Fibroblast of skin of right biceps (primary cell): ENCODE results near the gene ZNF444.
"Not testable (repeated sequence)": the region's sequence is repeated elsewhere in the genome, so short reads cannot be mapped to it uniquely, and the experiment has no call there.

ENCODE experiments used
- DNase-seq: peaks from one replicate; pipeline ENCODE4 v3.0.0-alpha.2; 2013

Gene ZNF444

DNA sequence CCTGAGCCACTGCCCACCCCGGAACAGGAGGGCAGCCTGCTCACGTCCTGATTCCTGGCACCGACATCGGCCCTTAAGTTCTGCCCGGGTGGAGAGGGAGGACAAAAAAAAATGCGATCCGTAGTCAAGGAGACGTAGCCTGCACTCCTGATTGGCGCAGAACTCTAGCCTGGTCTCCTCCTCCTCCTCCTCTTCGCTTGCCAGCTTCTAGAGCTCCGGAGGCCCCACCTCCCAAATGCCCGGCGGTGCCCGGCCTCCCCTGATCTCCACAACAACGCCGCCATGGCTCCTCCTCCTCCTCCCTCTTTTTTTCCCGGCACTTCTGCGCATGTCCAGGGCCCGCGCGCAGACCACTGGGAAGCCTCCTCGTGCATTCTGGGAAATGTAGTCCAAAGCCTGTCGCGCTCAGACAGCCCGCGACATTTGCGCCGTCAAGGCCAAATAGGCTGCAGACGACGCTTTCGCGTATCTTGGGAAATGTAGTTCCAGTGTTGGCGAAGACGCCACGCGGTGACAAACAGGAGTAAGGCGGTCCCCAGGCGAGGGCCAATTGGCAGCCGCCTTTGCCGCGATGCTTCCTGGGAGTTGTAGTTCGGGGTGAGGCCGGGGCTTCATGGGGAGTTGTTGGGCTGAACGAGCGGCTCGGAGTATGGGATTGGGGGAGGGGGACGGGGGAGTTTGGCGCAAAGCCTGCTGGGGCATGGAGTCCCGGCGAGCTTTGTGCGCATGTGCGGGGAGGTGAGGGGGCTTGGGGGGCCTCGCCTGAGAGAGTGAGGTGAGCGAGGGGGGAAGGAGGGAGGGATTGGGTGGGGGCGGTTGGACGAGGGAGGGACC lies at the start of gene ZNF444:
Gene ZNF444 (plus strand): TSS at position 705 of the 834 bp plus-strand sequence. CDS start 5,625 bp downstream, outside the sequence.
- DNase-seq, result peak; percentile 99

- DNase-seq, result no peak
Measured at GRCh38 chr19:56091751-56092546, 49.1 kb upstream of the ZNF444 start.

DNA sequence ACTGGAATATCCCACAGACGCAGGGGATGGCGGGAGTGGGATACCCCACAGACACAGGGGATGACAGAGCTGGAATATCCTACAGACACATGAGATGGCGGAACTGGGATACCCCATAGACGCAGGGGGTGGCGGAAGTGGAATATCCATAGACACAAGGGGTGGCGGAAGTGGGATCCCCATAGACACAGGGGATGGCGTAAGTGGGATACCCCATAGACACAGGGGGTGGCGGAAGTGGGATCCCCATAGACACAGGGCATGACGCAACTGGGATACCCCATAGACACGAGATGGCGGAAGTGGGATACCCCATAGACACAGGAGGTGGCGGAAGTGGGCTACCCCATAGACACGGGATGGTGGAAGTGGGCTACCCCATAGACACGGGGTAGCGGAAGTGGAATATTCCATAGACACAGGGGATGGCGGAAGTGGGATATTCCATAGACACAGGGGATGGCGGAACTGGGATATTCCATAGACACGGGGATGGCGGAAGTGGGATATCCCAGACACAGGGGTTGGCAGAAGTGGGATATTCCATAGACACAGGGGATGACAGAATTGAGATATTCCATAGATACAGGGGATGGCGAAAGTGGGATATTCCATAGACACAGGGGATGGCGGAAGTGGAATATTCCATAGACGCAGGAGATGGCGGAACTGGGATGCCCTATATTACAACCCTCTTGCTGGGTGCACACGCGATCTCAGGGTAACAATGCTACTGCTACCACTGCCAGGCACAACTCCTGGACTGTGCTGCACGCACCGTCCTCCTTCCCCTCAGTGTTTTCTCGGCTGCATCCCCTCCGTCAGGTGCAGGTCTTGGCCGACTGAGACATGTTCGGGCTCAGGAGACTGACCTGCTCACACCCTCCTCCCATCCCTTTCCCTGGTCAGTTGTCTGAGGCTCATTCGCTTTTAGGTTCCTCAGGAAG lies 48.1 kb upstream of the ZNF444 start:
- no peak for DNase-seq

- no peak for DNase-seq
Measured at GRCh38 chr19:56094449-56094848, 46.6 kb upstream of the ZNF444 start.

- no peak for DNase-seq
Measured at GRCh38 chr19:56096665-56097064, 44.4 kb upstream of the ZNF444 start.

- DNase-seq, result no peak
Measured at GRCh38 chr19:56097306-56097705, 43.8 kb upstream of the ZNF444 start.

DNA sequence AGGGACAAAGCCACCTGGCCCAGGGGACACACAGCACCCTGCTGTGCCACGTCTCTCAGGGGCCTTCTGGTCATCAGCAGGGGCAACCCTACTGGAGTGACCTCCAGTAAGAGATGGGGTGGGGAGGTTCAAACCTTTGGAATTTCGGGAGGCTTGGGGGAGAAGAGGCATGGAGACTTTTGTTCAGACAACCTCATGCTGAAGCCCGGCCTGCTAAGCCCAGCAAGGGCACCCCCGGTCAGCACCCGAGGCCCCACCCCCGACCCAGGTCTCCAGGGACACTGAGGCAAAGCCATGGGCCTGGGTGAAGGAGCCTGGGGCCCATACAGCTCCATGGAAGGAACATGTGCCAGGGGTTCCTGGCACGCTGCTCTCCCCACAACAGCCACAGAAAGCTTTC lies 43.3 kb upstream of the ZNF444 start:
- no peak for DNase-seq

DNA sequence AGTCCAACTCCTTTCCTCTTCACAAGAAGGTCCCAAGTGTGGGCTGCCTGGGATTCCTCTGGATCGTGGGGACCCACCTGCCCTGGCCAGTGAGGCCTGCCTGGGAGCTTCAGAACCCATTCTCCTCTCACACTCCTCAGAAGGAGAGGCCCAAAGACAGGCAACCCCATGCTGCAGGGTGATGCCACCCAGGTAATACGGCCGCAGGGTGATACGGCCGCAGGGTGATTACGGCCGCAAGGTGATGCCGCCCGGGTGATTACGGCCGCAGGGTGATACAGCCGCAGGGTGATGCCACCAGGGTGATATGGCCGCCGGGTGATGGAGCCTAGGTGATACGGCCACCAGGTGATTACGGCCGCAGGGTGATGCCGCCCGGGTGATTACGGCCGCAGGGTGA lies 42.9 kb upstream of the ZNF444 start:
- DNase-seq, result not testable (repeated sequence)

- no peak for DNase-seq
Measured at GRCh38 chr19:56098731-56099568, 42.1 kb upstream of the ZNF444 start.

GRCh38 chr19:56099638-56100539 lies 41.2 kb upstream of the ZNF444 start:
- DNase-seq, result no peak

DNA sequence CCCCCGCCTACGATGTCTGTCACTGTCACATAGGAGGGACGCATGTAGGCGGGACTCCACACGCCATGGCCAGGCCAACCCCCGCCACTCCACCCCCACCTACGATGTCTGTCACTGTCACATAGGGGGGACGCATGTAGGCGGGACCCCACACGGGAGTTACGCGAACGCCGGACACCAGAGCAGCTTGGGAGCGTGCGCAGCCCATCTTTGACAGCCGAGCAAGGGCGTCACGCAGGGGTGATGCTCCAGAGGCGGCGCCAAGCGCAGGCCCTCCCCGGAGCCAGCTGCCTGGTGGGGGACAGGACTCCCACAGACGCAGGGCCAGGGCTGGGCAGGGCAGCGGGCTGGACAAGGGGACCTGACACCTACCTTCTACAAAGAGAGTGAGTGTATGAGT lies 40.0 kb upstream of the ZNF444 start:
- DNase-seq, result no peak

DNA sequence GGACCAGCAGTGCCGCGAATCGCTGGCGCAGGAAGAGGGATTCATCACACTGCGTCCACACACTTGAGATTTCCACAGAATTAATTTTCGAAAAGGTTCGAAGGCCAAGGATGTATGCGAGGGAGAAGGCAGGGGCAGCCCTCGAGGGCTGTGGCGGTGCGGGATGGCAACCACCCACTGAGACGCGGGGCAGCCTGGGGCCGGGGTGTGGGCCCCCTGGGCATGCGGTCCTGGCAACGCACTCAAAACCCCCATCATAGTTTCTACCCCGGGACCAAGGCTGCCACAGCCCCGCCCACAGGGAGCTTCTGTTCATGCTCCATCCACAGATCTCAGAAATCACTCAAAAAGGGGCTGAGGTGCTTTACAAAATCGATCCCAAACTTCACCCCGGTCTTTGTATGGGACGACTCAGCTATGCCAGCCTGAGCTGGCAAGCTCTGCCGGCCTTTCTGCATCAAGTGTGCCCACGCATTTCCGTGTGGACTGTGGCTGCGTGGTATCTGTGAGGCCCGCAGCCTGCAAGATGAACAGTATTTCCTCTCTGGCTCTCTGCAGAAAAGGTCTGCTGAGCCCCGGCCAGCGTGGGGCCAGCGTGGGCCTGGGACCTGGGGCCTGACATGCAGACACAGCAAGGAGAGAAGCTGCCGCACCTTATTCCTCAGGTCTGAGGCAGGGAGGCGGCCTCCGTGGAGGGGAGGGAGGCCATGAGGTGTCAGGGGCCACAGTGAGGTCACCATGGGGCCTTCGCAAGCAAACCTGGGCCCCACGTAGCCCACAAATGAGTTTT lies 39.1 kb upstream of the ZNF444 start:
- no peak for DNase-seq

DNA sequence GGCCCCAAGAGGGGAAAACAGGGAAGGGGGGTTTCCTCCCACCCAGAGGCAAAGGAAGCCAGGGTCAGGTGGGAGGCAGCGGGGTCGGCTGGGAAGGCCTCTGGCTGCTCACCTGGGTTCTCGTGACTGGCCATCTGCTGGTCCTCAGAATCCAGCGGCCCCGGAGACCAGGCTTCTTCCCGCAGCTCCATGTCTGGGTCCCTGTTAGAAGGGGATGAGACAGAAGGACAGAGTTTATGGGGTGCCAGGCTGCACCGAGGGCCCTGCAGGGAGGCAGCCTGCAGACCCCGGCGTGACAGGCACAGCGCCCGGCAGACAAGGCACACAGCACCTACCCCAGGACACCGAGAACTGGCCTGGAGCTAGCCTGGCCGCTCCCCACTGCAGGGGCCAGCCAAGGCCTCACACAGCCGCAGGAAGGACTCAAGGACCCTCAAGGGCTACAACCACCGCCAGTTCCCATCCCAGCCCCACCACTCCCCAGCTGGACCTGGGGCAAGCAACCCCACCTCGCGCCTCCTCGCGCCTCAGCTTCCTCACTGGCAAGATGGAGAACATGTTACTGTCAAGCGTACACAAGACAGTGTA lies 38.0 kb upstream of the ZNF444 start:
- DNase-seq, result no peak

DNA sequence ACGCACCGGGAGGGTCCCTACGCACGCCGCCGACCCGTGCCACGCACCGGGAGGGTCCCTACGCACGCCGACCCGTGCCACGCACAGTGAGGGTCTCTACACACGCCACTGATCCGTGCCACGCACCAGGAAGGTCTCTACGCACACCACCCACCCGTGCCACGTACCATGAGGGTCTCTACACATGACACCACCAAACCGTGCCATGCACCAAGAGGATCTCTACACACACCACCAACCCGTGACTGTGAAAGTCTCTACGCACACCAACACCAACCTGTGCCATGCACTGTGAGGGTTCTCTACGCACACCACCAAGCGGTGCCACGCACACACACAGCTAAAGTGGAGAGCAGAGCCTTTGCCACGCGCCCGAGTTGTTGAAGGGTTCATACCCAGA lies 36.7 kb upstream of the ZNF444 start:
- DNase-seq, result no peak

- DNase-seq, result peak; percentile 19
Measured at GRCh38 chr19:56105090-56105701, 35.9 kb upstream of the ZNF444 start.

- not testable (repeated sequence) for DNase-seq
Measured at GRCh38 chr19:56105831-56106396, 35.2 kb upstream of the ZNF444 start.

DNA sequence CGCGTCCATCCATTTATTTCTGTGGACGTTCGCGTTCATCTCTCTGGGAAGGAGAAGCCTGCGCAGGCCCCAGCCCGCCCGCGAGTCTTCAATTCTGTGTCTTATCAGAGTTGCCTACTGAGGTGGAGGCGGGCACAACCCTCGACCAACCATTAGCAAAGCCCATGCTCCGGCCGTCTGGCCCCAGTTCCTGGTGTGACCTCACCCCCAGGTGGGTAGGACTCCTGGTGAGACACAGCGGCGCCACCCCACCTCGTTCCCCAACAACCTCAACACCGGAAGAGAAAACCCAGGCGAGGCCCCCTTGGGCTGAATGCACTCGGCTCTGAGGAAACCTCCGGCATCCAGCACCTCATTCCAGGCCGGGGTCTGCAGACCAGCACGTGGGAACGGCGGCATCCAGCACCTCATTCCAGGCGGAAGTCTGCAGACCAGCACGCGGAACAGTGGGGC lies 34.7 kb upstream of the ZNF444 start:
- no peak for DNase-seq

GRCh38 chr19:56106993-56107392 lies 34.1 kb upstream of the ZNF444 start:
- no peak for DNase-seq
